OCI-LY3 (cell line): Measurements from ENCODE around the gene PPFIBP2.

ENCODE experiments used
- CTCF ChIP-seq: fragments of 200-600, 300-600 bp; sonication (generic); IDR thresholded peaks from 2 replicates; pipeline ENCODE4 v1.5.1; 2014; ENCODE audit warnings: antibody characterized with exemption, low read length, low read depth
- EZH2phosphoT487 ChIP-seq: fragments of 200-600 bp; shearing (Covaris generic); IDR thresholded peaks from 2 replicates; pipeline ENCODE4 v1.6.1; 2018; ENCODE audit warnings: antibody characterized with exemption, mixed run types, low read depth

DNA sequence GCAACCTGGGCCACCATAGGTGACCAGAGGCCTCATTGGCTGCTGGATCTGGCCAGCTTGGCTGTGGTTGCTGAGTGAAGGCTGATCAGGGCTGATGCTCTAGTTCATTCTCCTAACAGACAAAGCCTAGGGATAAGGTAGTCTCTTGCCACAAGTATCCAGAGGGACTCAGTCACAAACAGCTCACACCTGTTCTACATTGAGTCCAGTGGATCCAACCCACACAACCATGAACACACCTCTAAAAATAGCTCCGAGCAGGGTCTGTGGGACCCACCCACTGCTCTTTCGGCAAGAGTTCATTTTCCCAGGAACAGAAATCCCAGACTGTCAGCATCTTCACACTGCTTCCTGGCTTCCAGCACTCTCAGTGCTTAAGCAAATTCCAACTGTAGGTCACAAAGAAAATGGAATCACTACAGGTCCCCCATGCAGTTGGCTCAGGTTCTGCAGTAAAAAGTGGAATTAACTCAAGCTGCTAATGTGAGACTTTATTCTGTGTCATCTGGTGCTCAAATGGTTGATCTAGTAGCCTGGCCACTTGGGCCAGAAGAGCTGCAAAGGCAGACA, 67.3 kb downstream of the PPFIBP2 start:
- TF ChIP-seq CTCF (no peak), EZH2phosphoT487 (no peak)
